AG08396 (cell line): ENCODE data around the gene TPST1.
"Not testable (repeated sequence)": the region's sequence is repeated elsewhere in the genome, so short reads cannot be mapped to it uniquely, and the experiment has no call there.

Source experiments
- DNase-seq: peaks from one replicate; pipeline ENCODE4 v3.0.0; 2012; ENCODE audit warnings: low spot score, mixed read lengths

TPST1 gene

GRCh38 chr7:66331883-66332282, 126.7 kb downstream of the TPST1 start:
- no peak for DNase-seq

GRCh38 chr7:66333443-66333842, 128.3 kb downstream of the TPST1 start:
- DNase-seq, result no peak

- no peak for DNase-seq
Observed at GRCh38 chr7:66335318-66335717, 130.2 kb downstream of the TPST1 start.

GRCh38 chr7:66336760-66337159, 131.6 kb downstream of the TPST1 start:
- DNase-seq, result no peak

GRCh38 chr7:66339141-66339540, 134.0 kb downstream of the TPST1 start:
- DNase-seq, result no peak

GRCh38 chr7:66344166-66344565, 139.0 kb downstream of the TPST1 start:
- DNase-seq, result no peak

- no peak for DNase-seq
Observed at GRCh38 chr7:66348531-66348930, 143.4 kb downstream of the TPST1 start.

GRCh38 chr7:66348959-66349358, 143.8 kb downstream of the TPST1 start:
- DNase-seq, result no peak

GRCh38 chr7:66352071-66352470, 146.9 kb downstream of the TPST1 start:
- DNase-seq, result no peak

- DNase-seq, result no peak
Observed at GRCh38 chr7:66353547-66353946, 148.4 kb downstream of the TPST1 start.

- DNase-seq, result no peak
Observed at GRCh38 chr7:66355756-66356155, 150.6 kb downstream of the TPST1 start.

GRCh38 chr7:66356277-66356721, 151.2 kb downstream of the TPST1 start:
- DNase-seq, result no peak

- DNase-seq, result no peak
Observed at GRCh38 chr7:66357087-66357486, 152.0 kb downstream of the TPST1 start.

GRCh38 chr7:66359656-66360211, 154.6 kb downstream of the TPST1 start:
- no peak for DNase-seq

GRCh38 chr7:66362136-66362535, 157.0 kb downstream of the TPST1 start:
- no peak for DNase-seq

GRCh38 chr7:66363635-66364034, 158.5 kb downstream of the TPST1 start:
- DNase-seq, result no peak

- DNase-seq, result not testable (repeated sequence)
Observed at GRCh38 chr7:66365031-66365430, 159.9 kb downstream of the TPST1 start.

GRCh38 chr7:66371096-66371824, 166.1 kb downstream of the TPST1 start:
- no peak for DNase-seq

GRCh38 chr7:66374141-66374840, 169.2 kb downstream of the TPST1 start:
- DNase-seq, result not testable (repeated sequence)

GRCh38 chr7:66376264-66376945, 171.3 kb downstream of the TPST1 start:
- no peak for DNase-seq

- no peak for DNase-seq
Observed at GRCh38 chr7:66377045-66377444, 171.9 kb downstream of the TPST1 start.

- DNase-seq, result no peak
Observed at GRCh38 chr7:66377714-66378113, 172.6 kb downstream of the TPST1 start.
